HG03520 (cell line): ENCODE data around the gene VPS9D1.
A peak's percentile ranks its signal among the peaks of the same experiment; 100 is the strongest.
"Not testable (repeated sequence)": the region's sequence is repeated elsewhere in the genome, so short reads cannot be mapped to it uniquely, and the experiment has no call there.

Experiments
- ATAC-seq: cut with Tn5 transposase; IDR thresholded peaks from one replicate; pipeline ENCODE4 v1.9.1; 2021; ENCODE audit warnings: mild to moderate bottlenecking, moderate library complexity; ENCODE audit not compliant: unreplicated experiment

VPS9D1 gene

GRCh38 chr16:89695086-89695874 is 25.4 kb downstream of the VPS9D1 start:
- ATAC-seq = no peak

DNA sequence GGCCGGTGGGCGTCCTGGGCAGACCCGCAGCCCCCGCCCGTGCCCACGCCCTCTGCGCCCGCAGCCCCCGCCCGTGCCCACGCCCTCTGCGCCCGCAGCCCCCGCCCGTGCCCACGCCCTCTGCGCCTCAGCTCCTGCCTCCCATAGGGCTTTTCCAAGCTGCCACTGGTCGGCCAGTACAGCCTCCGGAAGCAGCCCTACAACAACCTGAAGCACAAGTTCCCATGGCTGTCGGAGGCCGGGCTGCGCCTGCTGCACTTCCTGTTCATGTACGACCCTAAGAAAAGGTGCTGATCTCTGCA is 26.0 kb downstream of the VPS9D1 start:
- ATAC-seq = not testable (repeated sequence)

DNA sequence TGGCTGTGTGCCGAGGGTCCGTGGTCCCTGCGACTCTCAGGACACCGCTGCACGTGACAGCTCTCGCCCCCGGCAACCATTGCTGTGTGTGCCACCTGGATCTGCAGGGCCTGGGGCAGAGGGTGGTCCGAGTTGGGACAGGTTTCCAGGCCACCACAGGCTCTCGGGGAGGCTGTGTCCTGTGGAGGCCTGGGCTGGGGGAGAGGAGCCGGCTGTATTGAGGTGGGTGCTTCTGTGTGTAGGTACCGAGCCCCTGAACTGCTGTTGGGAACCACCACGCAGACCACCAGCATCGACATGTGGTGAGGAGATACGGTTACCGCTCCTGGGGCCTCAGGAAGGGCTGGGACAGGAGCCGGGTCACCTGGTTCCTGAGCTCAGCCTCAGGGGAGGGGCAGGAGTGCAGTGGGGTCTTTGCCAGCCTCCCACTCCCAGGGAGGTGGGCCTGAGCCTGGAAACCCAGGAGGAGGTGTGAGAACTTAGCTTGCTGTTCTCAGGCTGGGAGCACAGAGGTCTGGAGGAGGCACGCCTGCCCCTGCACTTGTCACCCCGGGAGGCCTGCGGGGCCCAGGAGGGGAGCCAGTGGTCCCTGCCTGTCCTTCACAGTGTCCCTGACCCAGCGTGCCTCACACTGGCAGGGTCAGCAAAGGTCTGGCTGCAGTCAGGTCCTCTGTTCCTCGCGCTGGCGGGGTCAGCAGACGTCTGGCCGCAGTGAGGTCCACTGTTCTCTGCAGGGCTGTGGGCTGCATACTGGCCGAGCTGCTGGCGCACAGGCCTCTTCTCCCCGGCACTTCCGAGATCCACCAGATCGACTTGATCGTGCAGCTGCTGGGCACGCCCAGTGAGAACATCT is 26.5 kb downstream of the VPS9D1 start:
- no peak for ATAC-seq

GRCh38 chr16:89693289-89693731 is 27.4 kb downstream of the VPS9D1 start:
- ATAC-seq = no peak

- no peak for ATAC-seq
These were observed 28.6 kb downstream of the VPS9D1 start for GRCh38 chr16:89691986-89692569.

DNA sequence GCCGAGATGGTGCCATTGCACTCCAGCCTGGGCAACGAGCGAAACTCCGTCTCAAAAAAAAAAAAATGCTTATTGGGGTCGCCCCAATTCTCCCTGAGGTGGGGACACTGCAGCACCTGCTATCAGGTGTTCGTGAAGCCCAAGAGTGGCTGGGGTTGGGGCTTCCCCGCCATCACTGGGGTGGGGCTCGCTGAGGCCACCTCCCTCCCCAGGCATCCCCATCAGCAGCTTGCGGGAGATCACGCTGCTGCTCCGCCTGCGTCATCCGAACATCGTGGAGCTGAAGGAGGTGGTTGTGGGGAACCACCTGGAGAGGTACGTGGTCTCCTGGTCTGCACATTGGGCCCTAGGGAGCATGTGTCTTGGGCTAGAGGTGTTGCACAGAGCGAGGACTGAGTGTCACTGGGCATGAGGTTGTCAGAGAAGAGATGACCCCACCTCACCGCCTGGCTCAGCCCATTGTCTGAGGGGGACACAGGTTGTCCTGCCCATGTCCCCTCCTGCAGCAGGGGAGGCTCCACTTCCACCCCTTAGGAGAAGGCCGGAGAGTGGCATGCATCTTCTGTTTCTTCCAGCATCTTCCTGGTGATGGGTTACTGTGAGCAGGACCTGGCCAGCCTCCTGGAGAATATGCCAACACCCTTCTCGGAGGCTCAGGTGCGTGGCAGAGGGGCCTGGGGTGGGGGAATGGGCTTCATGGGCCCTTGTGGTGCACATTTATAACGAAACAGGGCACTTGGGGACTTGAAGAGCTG is 29.3 kb downstream of the VPS9D1 start:
- no peak for ATAC-seq

DNA sequence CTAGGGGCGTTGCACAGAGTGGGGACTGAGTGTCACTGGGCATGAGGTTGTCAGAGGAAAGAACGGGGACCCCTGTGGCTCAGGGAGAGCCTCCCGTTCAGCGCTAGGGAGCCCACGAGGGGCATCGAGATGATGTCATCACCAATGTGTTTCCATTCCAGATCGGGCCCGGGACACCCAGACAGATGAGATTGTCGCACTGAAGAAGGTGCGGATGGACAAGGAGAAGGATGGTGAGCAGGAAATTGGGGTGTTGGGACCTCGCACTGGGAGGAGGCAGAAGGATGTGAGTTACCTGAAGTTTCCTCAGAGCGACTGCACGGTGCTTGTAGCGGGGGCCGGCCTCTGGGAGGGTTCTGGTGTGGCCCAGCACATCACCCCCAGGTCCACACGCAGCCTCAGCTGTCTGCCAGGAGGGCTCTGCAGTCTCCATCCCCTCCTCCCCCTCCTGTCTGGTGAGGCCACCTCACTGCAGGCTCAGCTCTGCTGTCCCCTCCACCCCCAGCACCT is 30.3 kb downstream of the VPS9D1 start:
- no peak for ATAC-seq

DNA sequence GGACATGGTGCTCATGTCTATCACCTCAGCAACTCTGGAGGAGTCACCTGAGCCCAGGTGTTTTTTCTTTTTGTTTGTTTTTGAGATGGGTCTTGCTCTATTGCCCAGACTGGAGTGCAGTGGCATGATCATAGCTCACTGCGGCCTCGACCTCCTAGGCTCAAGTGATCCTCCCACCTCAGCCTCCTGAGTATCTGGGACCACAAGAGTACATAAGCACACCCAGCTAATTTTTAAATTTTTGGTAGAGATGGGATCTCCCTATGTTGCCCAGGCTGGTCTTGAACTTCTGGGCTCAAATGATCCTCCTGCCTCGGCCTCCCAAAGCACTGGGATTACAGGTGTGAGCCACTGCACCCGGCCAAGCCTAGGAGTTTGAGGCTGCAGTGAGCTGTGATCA is 31.1 kb downstream of the VPS9D1 start:
- not testable (repeated sequence) for ATAC-seq

GRCh38 chr16:89689142-89689541 is 31.6 kb downstream of the VPS9D1 start:
- no peak for ATAC-seq

- no peak for ATAC-seq
These were observed 32.3 kb downstream of the VPS9D1 start for GRCh38 chr16:89688395-89688794.

DNA sequence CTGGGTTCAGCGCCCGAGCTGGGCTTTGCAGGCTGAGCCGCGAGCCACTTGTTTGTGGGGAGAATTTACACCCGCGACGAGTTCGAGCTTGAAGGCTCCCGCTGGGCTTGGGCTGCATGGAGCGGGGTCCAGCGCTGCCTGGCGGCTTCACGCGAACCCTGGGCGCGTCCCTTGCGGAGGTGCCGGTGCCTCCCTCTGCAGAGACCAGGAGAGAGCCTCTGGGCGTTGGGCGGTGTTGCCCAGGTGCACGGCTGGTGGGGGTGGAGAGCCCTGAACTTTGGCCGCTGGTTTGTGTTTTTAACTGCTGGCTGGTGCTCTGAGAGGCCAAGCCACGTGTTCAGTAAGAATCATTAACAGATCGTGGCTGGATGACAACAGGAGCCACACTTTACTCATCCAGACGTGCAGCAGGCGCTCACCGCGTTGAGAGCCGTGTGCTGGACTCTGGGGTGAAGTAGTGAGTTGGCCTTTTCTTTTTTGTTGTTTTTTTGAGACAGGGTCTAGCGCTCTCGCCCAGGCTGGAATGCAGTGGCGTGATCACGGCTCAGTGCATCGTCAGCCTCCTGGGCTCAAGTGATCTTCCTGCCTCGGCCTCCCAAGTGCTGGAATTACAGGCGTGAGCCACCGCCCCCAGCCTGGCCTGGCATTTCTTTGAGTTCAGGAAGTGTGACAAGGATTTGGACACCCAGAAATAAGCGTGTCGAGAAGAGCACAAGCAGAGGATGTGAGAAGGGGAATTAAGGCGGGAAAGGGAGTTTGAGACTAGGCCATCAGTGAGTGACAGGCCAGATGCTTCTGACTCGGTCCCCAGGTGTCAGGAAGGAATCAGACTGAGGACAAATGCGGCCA is 33.4 kb downstream of the VPS9D1 start:
- ATAC-seq = peak; percentile 32

DNA sequence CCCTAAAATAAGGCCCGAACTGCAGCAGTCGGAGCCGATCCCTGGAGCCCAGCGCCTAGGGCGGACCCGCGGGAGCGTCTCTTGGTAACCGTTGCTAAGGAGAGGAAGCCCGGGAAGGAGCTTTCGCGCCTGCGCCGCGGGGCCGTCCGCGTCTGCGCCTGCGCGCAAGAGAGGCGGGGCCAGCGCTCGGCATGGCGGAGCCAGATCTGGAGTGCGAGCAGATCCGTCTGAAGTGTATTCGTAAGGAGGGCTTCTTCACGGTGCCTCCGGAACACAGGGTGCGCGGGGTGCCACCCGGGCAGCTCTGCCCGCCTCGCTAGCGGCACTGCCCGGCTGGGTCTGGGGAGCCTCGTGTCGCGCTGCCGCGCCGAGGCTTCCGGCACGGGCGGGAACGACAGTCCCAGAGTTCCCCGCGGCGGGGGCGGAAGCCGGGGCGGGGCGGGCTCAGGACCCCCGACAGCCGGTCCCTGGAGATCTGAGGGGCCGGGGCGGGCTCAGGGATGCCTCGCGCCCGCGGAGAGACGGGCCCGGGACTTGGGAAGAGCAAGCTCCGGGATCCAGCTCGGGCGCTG is 34.1 kb downstream of the VPS9D1 start, which contains the start of gene CDK10:
CDK10 (plus strand) TSS at position 170 of the 572 bp plus-strand sequence; CDS start at position 192, 22 bp downstream.
- ATAC-seq = peak; percentile 74

GRCh38 chr16:89685916-89686315 is 34.8 kb downstream of the VPS9D1 start:
- no peak for ATAC-seq

GRCh38 chr16:89678258-89678657 is 42.4 kb downstream of the VPS9D1 start:
- ATAC-seq = no peak

DNA sequence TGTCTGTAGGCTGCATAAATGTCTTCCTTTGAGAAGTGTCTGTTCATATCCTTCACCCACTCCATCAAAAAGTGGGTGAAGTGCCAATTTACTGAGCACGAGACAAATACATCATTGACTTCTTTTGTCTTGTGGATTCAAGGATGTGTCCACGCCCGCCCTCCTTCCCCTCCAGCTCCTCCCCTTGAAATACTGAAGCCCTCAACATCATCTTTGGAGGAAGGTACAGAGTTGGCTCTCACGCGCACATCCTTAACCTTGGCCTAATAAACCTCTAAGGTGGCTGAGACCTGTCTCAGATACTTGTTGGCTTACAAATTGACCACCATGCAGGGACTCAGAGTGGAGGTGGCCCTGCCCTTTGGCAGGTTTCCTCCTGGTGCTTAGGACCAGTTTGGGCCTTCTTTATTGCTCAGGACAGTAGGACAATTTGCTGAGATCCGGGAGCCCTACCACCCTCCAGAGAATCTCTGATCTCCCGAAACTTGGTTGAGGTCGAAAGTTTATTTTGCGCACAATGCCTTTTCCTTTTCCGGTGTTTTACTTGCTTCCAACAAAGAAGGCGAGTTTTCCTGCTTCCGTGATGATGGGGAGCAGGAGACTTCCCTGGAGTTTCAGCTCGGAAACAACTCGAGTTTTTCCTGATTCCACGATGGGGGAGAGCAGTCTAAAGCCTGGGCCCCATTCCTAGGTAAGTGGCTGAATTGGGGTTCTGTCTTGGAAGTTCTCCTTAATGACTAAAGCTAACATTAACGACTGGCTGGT is 48.3 kb downstream of the VPS9D1 start:
- no peak for ATAC-seq

DNA sequence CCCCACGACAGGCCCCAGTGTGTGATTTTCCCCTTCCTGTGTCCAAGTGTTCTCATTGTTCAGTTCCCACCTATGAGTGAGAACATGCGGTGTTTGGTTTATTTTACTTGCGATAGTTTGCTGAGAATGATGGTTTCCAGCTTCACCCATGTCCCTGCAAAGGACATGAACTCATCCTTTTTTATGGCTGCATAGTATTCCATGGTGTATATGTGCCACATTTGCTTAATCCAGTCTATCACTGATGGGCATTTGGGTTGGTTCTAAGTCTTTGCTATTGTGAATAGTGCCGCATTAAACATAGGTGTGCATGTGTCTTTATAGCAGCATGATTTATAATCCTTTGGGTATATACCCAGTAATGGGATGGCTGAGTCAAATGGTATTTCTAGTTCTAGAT is 49.1 kb downstream of the VPS9D1 start:
- ATAC-seq = not testable (repeated sequence)

DNA sequence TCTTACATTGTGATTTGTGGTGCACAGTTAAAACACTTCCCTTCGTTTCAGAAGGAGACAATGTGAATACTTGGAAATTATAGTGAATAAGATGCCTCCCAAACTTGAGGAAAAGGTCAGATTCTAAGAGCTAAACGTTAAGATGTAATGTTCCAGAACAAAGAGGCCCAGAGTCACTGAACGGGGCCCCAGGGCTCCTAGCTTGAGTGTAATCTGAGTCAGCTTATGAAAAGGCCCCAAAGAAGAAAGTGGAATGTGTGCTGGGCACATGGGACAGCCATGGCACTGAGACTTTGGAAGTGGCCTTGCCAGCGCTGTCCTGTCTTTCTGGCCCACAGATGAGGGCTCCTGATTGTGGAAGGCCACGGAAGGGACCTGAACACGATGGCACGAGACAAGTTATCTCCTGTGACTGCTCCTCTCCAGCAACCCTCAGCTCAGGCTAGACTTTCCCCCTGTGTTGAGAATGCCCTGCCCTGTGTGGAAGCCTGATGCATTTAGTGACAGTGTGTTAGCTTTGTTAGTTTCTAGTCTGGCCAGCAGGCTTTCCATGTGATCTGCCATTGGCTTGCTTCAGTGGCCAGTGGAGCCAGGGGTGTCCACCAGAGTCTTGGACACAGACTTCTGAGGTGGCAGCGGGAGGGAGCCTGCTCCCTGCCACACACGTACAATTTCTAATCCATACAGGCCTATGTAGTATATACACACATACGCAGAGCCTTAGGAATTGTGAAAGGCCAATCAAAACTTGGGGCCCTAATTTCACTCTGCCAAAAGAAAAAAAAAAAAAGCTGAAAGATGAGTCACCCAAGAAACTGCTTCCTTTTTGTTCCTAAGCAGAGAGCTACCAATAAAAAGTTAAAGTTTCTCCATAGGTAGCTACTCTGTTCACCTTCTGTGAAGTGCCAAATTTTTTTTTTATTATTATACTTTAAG is 49.9 kb downstream of the VPS9D1 start:
- ATAC-seq = no peak

DNA sequence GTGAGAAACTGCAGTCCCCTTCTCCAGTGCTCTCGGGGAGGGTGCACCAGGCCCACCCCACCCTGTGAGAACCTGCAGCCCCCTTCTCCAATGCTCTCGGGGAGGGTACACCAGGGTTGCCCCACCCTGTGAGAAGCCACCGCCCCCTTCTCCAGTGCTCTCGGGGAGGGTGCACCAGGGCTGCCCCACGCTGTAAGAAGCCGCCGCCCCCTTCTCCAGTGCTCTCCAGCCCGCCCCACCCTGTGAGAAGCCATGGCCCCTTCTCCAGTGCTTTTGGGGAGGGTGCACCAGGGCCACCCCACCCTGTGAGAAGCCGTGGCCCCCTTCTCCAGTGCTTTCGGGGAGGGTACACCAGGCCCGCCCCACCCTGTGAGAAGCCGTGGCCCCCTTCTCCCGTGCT is 50.9 kb downstream of the VPS9D1 start:
- no peak for ATAC-seq
